ENCODE data around the gene CSTB. TPM values are rescaled to one million over a fixed set of nuclear protein-coding genes. Genes with fewer than 3 reads are reported as not detected.

Gene CSTB
- total RNA-seq, 1 donor from 2014 or later = 27.7 TPM

DNA sequence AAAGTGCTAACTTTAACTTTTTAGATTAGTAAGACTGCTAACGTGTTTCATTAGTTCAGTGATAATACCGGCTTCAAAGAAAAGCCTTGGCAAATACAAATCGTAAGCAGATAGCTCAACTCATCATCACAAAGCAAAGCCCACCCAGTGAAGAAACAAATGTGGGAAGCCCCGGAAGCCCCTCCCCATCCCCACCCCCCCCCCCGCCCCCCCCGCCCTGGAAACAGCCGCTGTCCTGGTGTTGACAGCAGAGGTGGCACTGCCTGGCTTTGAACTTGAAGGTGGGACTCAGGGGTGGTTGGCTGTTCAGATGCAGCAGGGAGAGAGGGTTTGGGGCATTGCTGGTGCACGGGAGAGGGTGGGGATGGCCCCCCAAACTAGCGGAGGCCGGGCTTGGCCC, 43.0 kb downstream of the CSTB start:
- Histone ChIP-seq H3K9me3 (ENCODE audit: insufficient read depth, low read depth, low read length) (peaks cover 4% of the 10 kb centered on the region), H3K4me2 (ENCODE audit: low read length) (peak overlapping the region; percentile 73), H3K4me3 (ENCODE audit: insufficient read depth, low read depth, low read length) (no peak overlapping the region), H3K9ac (ENCODE audit: low read length) (peak overlapping the region; percentile 43), H3K27me3 (ENCODE audit: insufficient read depth, low read length) (no peaks in the 10 kb centered on the region), H3K79me2 (ENCODE audit: insufficient read depth, low read length) (peaks cover 67% of the 10 kb centered on the region), H2AFZ (ENCODE audit: low read depth, low read length) (no peak overlapping the region), H3K36me3 (ENCODE audit: insufficient read depth, low read length) (no peaks in the 10 kb centered on the region), H3K4me1 (ENCODE audit: insufficient read depth, low read length) (peaks cover 50% of the 10 kb centered on the region), H3K27ac (ENCODE audit: low read depth, low read length) (peak overlapping the region; percentile 46), H4K20me1 (ENCODE audit: insufficient read depth, low read length) (peaks cover 80% of the 10 kb centered on the region)
- Mint-ChIP-seq H3K4me1 (ENCODE audit: low read depth, unreplicated experiment) (peaks cover 49% of the 10 kb centered on the region), H3K27ac (ENCODE audit: unreplicated experiment) (no peak overlapping the region), H3K36me3 (ENCODE audit: low read depth, unreplicated experiment) (peaks cover 16% of the 10 kb centered on the region), H3K27me3 (ENCODE audit: low read depth, unreplicated experiment) (no peaks in the 10 kb centered on the region), H3K9me3 (ENCODE audit: unreplicated experiment) (peaks cover 2% of the 10 kb centered on the region), H3K4me3 (ENCODE audit: unreplicated experiment) (no peak overlapping the region)
- DNase-seq (ENCODE audit: low read depth) (no peak), FAIRE-seq (no peak)
- no peak for TF ChIP-seq EZH2 (IDR thresholded peaks at IDR 0.05; ENCODE audit: insufficient read depth, low read length)
- TF ChIP-seq, protein P1, sequence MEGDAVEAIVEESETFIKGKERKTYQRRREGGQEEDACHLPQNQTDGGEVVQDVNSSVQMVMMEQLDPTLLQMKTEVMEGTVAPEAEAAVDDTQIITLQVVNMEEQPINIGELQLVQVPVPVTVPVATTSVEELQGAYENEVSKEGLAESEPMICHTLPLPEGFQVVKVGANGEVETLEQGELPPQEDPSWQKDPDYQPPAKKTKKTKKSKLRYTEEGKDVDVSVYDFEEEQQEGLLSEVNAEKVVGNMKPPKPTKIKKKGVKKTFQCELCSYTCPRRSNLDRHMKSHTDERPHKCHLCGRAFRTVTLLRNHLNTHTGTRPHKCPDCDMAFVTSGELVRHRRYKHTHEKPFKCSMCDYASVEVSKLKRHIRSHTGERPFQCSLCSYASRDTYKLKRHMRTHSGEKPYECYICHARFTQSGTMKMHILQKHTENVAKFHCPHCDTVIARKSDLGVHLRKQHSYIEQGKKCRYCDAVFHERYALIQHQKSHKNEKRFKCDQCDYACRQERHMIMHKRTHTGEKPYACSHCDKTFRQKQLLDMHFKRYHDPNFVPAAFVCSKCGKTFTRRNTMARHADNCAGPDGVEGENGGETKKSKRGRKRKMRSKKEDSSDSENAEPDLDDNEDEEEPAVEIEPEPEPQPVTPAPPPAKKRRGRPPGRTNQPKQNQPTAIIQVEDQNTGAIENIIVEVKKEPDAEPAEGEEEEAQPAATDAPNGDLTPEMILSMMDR (IDR thresholded peaks at IDR 0.05; ENCODE audit: insufficient read depth, low read depth, low read length) = no peak

DNA sequence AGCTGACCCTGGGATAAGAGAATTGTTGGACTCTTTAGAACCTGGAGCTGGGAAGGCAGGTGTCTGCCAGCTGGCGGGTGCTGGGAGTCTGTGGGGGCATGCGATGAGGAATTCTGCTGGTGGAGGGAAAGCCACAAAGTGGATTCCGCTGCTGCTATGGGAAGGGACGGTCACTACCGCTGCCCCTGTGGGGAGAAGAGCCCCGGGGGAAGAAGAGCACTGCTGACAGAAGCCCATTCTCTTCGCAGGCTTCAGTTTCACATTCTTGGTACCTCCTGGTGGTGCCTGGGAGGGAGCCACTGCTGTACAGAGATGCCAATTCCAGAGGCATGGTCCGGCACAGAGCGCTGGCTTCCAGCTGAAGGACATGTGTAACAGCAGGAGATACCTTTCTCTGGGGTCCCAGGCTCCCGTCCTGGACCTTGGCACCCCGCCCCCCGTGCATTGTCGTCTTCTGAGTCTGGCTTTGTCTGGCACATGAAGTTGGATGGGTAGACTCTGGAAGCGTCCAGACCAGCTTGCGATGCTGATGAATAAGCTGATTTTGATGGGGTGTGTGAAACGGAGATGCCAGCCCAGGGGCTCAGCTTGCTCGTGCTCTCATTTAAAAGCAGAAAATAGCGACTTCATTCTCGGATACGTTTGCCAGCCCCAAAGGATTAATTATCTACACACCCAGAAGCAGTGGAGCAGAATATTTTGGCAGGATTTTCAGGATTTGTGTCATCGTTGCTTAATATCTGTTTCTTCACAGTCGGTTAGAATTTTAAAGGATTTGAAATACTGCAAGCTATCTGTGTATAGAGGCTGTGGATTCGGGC, 44.0 kb downstream of the CSTB start:
- peak overlapping the region; percentile 12 for H3K9ac ChIP-seq (ENCODE audit: low read length)
- no peak overlapping the region for H2AFZ ChIP-seq (ENCODE audit: low read depth, low read length)
- peak; percentile 75 for DNase-seq (ENCODE audit: low read depth)
- peaks cover 60% of the 10 kb centered on the region for H3K4me1 ChIP-seq (ENCODE audit: insufficient read depth, low read length)
- H3K27ac ChIP-seq (ENCODE audit: low read depth, low read length) = no peak overlapping the region
- Mint-ChIP-seq H3K4me1 (ENCODE audit: low read depth, unreplicated experiment) (peaks cover 57% of the 10 kb centered on the region), H3K27me3 (ENCODE audit: low read depth, unreplicated experiment) (no peaks in the 10 kb centered on the region), H3K4me3 (ENCODE audit: unreplicated experiment) (no peak overlapping the region), H3K27ac (ENCODE audit: unreplicated experiment) (no peak overlapping the region), H3K9me3 (ENCODE audit: unreplicated experiment) (peaks cover 2% of the 10 kb centered on the region), H3K36me3 (ENCODE audit: low read depth, unreplicated experiment) (peaks cover 14% of the 10 kb centered on the region)
- H3K79me2 ChIP-seq (ENCODE audit: insufficient read depth, low read length) = peaks cover 69% of the 10 kb centered on the region
- H3K36me3 ChIP-seq (ENCODE audit: insufficient read depth, low read length) = no peaks in the 10 kb centered on the region
- H3K4me3 ChIP-seq (ENCODE audit: insufficient read depth, low read depth, low read length) = no peak overlapping the region
- no peaks in the 10 kb centered on the region for H3K27me3 ChIP-seq (ENCODE audit: insufficient read depth, low read length)
- peaks cover 75% of the 10 kb centered on the region for H4K20me1 ChIP-seq (ENCODE audit: insufficient read depth, low read length)
- no peak for FAIRE-seq
- H3K4me2 ChIP-seq (ENCODE audit: low read length) = peak overlapping the region; percentile 56
- H3K9me3 ChIP-seq (ENCODE audit: insufficient read depth, low read depth, low read length) = peaks cover 2% of the 10 kb centered on the region
- no peak for TF ChIP-seq EZH2 (IDR thresholded peaks at IDR 0.05; ENCODE audit: insufficient read depth, low read length)
- TF ChIP-seq, protein P1 (IDR thresholded peaks at IDR 0.05; ENCODE audit: insufficient read depth, low read depth, low read length) = no peak

DNA sequence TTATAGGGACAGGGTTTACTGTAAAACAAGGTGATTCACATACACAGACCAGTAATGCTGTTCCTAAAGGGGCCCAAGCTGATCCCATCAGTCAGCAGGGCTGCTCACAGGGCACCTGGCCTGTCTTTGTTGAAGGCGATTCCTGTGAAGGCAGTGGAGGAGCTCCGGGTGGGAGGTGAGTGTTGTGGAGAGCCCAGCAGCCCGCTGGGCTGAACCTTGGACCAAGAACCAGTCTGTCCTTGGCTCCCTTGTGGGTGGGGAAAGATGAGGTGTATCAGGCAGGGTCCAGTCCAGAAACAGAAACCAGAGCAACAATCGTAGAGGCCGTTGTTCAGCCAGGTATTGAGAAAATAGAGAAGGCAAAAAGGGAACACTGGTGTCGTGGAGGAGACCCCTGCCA, 44.6 kb downstream of the CSTB start:
- H3K27ac Mint-ChIP-seq (ENCODE audit: unreplicated experiment) = no peak overlapping the region

More for the DNA sequence above, 44.6 kb downstream of the CSTB start:
- no peaks in the 10 kb centered on the region for H3K9me3 ChIP-seq (ENCODE audit: insufficient read depth, low read depth, low read length)
- peak overlapping the region; percentile 56 for H3K4me2 ChIP-seq (ENCODE audit: low read length)
- H3K36me3 ChIP-seq (ENCODE audit: insufficient read depth, low read length) = no peaks in the 10 kb centered on the region
- Mint-ChIP-seq H3K4me3 (ENCODE audit: unreplicated experiment) (peak overlapping the region; percentile 64), H3K27me3 (ENCODE audit: low read depth, unreplicated experiment) (no peaks in the 10 kb centered on the region), H3K4me1 (ENCODE audit: low read depth, unreplicated experiment) (peaks cover 62% of the 10 kb centered on the region), H3K9me3 (ENCODE audit: unreplicated experiment) (no peaks in the 10 kb centered on the region), H3K36me3 (ENCODE audit: low read depth, unreplicated experiment) (peaks cover 9% of the 10 kb centered on the region)
- no peak overlapping the region for H3K9ac ChIP-seq (ENCODE audit: low read length)
- no peak overlapping the region for H3K4me3 ChIP-seq (ENCODE audit: insufficient read depth, low read depth, low read length)
- DNase-seq (ENCODE audit: low read depth) (no peak), FAIRE-seq (no peak)
- peaks cover 65% of the 10 kb centered on the region for H3K4me1 ChIP-seq (ENCODE audit: insufficient read depth, low read length)
- peaks cover 69% of the 10 kb centered on the region for H3K79me2 ChIP-seq (ENCODE audit: insufficient read depth, low read length)
- H2AFZ ChIP-seq (ENCODE audit: low read depth, low read length) = no peak overlapping the region
- H3K27ac ChIP-seq (ENCODE audit: low read depth, low read length) = no peak overlapping the region
- H4K20me1 ChIP-seq (ENCODE audit: insufficient read depth, low read length) = peaks cover 75% of the 10 kb centered on the region
- TF ChIP-seq EZH2 (IDR thresholded peaks at IDR 0.05; ENCODE audit: insufficient read depth, low read length) = no peak
- TF ChIP-seq, protein P1 (IDR thresholded peaks at IDR 0.05; ENCODE audit: insufficient read depth, low read depth, low read length) = no peak
- H3K27me3 ChIP-seq (ENCODE audit: insufficient read depth, low read length) = no peaks in the 10 kb centered on the region
